HL-60 (cell line): Measurements from ENCODE around the gene FAM227B.
A peak's percentile ranks its signal among the peaks of the same experiment; 100 is the strongest.

Experiments
- DNase-seq, 2 experiments: peaks; one replicate each; pipeline ENCODE4 v3.0.0-alpha.2; 2010 to 2020; ENCODE audit warnings: low read depth in 1 of 2, low spot score in 1 of 2
- H3K27ac ChIP-seq: fragments of 250-450 bp; sonication (Bioruptor Pico); replicated peaks from 2 replicates; pipeline ENCODE4 v1.5.1; 2020; ENCODE audit warnings: mild to moderate bottlenecking, moderate library complexity
- H3K27me3 ChIP-seq: fragments of 250-450 bp; sonication (Bioruptor Pico); 2 replicates; pipeline ENCODE4 v1.5.1; 2021; ENCODE audit warnings: mild to moderate bottlenecking, moderate library complexity; ENCODE audit not compliant: insufficient read depth, poor library complexity, severe bottlenecking
- H3K4me3 ChIP-seq: replicated peaks from 2 replicates; pipeline ENCODE4 v1.5.1; 2011; ENCODE audit warnings: mild to moderate bottlenecking, control low read depth, low read length; ENCODE audit not compliant: insufficient read depth
- GABPA ChIP-seq: IDR thresholded peaks from 2 replicates; pipeline ENCODE4 v1.6.1; 2012; ENCODE audit warnings: low read depth
- POLR2AphosphoS5 ChIP-seq: IDR thresholded peaks from 2 replicates; pipeline ENCODE4 v1.6.1; 2012; ENCODE audit warnings: low read depth
- REST ChIP-seq: IDR thresholded peaks from 2 replicates; pipeline ENCODE4 v1.6.1; 2012; ENCODE audit warnings: low read depth; ENCODE audit not compliant: insufficient replicate concordance
- SPI1 ChIP-seq: IDR thresholded peaks from 2 replicates; pipeline ENCODE4 v1.6.1; 2012; ENCODE audit warnings: low read depth, mild to moderate bottlenecking, borderline replicate concordance
- TF ChIP-seq, protein P1 (sequence below): IDR thresholded peaks from one replicate; pipeline ENCODE4 v1.5.1; 2011; ENCODE audit warnings: low read length, control low read depth, inconsistent platforms; ENCODE audit not compliant: insufficient read depth

Gene FAM227B

GRCh38 chr15:49441356-49441755 lies 179.3 kb downstream of the FAM227B start:
- Histone ChIP-seq H3K4me3 (no peak overlapping the region), H3K27me3 (no peaks in the 10 kb centered on the region), H3K27ac (no peak overlapping the region; the same call in 1 of the 2 replicates)
- DNase-seq = no peak
- no peak for TF ChIP-seq POLR2AphosphoS5
- no peak for TF ChIP-seq REST
- no peak for TF ChIP-seq GABPA
- TF ChIP-seq, protein P1, sequence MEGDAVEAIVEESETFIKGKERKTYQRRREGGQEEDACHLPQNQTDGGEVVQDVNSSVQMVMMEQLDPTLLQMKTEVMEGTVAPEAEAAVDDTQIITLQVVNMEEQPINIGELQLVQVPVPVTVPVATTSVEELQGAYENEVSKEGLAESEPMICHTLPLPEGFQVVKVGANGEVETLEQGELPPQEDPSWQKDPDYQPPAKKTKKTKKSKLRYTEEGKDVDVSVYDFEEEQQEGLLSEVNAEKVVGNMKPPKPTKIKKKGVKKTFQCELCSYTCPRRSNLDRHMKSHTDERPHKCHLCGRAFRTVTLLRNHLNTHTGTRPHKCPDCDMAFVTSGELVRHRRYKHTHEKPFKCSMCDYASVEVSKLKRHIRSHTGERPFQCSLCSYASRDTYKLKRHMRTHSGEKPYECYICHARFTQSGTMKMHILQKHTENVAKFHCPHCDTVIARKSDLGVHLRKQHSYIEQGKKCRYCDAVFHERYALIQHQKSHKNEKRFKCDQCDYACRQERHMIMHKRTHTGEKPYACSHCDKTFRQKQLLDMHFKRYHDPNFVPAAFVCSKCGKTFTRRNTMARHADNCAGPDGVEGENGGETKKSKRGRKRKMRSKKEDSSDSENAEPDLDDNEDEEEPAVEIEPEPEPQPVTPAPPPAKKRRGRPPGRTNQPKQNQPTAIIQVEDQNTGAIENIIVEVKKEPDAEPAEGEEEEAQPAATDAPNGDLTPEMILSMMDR = no peak
- TF ChIP-seq SPI1 = no peak

DNA sequence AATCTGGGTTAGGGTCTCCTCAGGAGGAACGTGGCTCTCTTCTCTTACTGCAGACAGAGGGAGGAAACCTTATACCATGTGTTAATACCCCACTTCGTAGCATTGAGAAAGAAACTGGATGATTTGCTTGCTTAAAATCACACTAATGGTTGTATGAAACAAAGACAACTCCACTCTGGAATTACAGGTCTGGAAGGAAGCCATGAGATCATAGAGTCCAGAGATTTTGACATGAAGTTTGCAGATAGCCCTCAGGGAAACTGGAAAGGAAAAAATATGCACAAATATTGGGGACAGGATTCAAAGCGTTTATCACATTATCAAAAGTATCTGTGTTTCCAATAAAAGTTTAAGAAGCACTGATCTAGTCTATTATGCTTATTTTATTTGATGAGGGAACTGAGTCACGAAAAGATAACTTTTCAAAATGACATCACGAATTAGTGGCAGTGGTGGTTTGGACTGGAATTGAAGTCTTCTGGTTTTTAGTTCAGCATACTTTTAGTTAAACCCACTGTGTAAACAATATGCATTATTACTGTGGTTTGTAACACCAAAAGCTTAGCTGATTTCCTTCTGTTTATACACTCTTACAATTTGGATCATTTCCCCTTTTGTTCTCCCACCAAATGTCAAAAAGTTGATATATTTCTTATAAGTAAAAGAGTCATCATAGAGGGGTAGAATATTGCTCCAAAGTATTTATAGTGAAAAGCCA lies 180.8 kb downstream of the FAM227B start:
- TF ChIP-seq, protein P1 = no peak
- TF ChIP-seq SPI1 = peak; percentile 4; the same call in 1 of the 2 replicates
- peak overlapping the region; percentile 81 for H3K27ac ChIP-seq
- no peak for DNase-seq
- H3K4me3 ChIP-seq = no peak overlapping the region
- H3K27me3 ChIP-seq = no peaks in the 10 kb centered on the region

- no peaks in the 10 kb centered on the region for H3K27me3 ChIP-seq
- peak overlapping the region; percentile 81 for H3K27ac ChIP-seq
- DNase-seq = peak; percentile 36 to 87
- H3K4me3 ChIP-seq = no peak overlapping the region
- TF ChIP-seq REST = peak; percentile 31
- TF ChIP-seq POLR2AphosphoS5 = peak; percentile 41; the same call in 1 of the 2 replicates
- TF ChIP-seq, protein P1 = no peak
- TF ChIP-seq GABPA = peak; percentile 25; the same call in 1 of the 2 replicates
- peak; percentile 61; the same call in 1 of the 2 replicates for TF ChIP-seq SPI1
Measured at GRCh38 chr15:49438962-49439631, 181.5 kb downstream of the FAM227B start.
